Measurements from ENCODE around the gene ABCA7.
"Not testable (repeated sequence)": the region's sequence is repeated elsewhere in the genome, so short reads cannot be mapped to it uniquely, and the experiment has no call there.

The ABCA7 gene

DNA sequence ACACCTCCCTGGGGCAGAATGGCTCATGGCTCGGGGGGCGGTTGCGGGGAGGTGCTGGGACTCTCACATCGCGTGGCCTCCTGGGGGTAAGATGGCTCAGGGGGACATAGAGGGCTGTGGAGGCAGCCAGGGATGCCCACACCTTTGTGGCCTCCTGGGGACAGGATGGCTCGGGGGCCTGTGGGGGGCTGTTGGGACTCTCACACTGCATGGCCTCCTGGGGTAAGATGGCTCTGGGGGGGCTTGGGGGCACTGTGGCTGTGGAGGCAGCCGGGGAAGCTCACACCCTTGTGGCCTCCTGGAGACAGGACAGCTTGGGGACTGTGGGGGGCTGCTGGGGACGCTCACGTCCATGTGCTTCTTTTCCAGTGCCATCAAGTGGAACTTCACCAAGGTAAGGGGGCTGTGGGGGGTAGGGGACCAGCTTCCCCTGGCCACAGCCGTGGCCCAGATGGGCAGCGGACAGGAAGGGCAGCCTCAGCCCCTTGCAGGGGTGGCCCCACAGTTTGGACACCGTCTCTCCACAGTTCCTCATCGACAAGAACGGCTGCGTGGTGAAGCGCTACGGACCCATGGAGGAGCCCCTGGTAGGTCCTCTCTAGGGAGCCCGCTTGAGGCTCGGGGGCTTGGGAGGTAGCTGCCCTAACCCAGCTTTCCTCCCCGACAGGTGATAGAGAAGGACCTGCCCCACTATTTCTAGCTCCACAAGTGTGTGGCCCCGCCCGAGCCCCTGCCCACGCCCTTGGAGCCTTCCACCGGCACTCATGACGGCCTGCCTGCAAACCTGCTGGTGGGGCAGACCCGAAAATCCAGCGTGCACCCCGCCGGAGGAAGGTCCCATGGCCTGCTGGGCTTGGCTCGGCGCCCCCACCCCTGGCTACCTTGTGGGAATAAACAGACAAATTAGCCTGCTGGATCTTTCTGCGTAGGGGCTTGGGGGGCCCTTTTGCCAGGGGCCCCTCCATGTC lies 66.2 kb downstream of the ABCA7 start:
- DNase-seq (ENCODE audit: low read depth): no peak

DNA sequence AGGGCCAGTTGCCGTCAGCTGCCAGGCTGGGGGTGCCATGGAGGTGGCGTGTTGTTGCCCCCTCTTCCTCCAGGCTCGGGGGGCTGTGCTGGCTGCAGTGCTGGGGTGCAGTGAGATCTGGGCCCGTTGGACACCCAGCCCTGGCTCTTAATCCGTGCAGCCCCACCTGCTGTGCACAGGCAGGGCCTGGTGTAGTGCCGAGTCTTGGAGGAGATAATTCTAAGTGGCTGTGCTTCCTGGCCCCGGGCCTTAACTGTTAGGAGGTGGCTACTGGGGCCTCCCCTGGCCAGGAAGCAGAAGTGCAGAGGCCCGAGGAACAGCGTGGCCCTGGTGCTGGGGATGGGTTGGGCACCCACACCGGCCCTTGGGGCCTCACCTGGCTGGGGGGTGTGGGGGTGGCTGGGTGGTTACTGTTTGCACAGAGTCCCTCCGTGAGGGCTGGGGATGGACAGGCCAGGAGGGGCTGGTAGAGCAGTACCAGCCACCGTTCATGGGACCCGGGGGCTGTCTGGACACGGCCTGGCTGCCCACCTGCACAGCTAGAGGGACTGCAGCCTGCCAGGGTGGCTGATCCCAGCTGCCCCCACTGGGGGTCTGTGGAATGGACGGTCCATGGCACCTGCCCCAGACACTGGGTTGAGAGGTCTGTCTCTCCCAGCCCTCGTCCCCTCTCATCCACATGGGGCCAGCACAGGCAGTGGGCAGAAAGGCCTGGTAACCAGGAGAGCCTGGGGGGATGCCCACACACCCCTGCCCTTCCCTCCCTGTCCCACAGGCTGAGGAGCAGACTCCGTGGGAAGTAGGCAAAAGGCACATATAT lies 67.1 kb downstream of the ABCA7 start:
- no peak for DNase-seq (ENCODE audit: low read depth)

DNA sequence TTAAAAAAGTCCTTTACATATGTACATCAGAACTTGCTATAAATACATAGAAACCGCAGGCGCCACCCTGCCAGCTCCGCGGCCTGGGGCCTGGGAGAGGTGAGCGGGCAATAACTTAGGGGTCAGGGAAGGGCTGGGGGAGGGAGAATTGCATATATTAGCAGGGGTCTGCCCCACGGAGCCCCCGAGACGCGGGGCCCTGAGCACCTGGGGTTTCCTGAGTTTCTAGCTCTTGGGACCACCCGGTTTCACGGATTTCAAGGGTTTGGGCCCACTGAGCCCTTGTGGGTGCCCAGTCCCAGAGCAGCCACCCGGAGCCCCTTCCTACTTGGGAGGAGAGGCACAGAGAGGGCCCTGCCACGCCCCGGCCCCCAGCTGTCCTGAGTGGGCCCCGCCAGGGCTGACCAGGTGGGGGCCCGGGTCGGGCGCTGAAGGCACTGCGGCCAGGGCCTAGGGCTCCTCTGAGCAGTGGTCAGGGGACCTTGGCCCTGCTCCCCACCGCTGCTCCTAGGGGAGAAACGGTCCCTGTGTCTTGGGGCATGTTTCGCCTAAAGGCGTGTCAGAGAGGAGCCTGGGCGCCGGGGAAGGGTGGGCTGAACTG lies 67.9 kb downstream of the ABCA7 start:
- no peak for DNase-seq (ENCODE audit: low read depth)

DNA sequence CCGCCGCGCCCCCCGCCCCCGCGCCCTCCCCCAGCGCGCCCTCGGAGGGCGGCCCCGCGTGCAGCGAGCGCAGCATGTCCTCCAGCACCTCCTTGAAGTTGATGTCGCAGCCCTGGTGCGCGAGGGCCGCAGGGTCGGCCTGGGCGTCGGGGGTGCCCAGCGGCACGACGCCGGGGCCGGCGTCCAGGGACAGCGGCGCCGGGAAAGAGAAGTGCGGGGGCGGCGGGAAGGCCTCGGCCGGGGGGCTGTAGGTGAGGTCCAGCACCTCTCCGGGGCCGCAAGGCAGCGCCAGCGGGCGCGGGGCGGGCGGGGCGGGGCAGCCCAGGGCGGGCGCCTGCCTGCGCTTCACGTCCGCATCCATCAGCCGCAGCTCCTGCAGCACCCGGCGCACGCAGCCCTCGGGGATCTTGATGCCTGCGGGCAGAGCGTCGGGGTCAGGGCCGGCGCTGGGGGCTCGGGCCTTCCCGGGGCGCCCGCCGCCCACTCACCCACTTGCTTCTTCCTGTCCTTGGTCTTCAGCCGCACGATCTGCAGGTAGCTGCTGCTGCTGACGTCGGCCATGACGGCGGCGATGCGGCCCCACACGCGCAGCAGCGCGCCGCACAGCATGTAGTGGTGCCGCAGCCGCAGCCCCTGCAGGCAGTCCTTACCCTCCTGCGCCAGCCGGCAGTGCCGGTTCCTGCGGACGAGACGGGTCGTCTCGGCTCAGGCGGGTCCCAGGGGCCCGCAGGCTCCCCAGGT lies 68.6 kb downstream of the ABCA7 start:
- DNase-seq (ENCODE audit: low read depth): no peak

DNA sequence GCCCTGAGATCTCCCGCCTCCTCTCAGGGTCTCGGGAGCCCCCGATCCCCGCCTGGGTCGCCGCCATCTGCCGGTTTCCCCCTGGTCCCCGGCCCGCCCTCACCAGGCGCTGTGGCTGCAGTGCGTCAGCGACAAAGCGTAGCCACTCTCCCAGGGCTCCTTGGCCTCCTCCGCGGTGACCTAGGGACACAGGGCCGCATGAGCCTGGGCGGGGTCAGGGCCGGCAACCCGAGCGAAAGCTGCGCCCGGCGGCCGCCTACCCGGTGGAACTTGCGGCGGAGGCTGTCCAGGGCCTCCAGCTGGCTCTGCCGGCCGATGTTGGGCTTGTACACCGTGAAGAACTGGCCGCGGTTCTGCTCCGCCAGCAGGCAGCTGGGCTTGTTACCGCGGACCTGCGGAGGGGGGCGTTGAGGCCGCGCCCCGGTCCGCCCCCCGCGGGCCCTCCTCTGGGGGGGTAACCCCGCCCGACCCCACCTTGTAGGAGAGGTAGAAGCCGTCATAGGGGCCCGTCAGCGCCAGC lies 69.2 kb downstream of the ABCA7 start:
- DNase-seq (ENCODE audit: low read depth): no peak

DNA sequence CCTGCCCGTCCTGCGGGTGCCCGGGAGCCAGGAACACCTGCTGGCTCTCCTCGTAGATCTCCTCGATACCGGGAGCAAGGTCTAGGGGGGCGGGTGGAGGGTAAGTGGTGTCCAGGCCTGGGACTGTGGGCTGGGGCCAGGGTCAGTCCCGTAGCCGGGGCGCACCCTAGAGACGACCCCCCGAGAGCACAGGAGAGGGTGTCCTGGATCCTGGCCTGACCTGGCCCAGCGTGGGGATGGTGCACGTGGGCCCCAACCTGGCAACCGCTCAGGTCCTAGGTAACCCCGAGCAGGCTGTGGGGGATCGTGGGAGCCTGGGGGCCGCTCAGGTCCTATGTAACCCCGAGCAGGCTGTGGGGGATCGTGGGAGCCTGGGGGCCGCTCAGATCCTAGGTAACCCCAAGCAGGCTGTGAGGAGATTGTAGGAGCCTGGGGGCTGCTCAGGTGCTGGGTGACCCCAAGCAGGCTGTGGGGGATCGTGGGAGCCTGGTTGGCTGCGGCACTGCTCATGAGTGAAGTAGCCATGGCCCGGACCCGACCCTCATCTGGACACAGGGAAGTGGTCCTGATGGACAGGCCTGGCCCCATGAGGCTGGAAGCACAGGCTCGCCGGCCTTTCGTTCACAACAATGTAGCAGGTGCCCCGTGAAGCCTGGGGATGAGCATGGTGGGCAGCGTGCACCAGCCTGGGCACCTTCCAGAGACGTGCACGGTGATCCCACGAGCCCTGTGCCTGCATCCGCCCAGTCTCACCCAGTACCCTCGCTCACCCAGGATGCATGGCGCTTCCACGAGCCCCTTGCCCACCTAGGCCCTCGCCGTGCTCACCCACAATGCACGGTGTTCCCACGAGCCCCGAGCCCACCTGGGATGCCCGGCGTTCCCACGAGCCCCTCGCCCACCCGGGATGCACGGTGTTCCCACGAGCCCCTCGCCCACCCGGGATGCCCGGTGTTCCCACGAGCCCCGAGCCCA lies 70.1 kb downstream of the ABCA7 start:
- DNase-seq (ENCODE audit: low read depth): no peak

DNA sequence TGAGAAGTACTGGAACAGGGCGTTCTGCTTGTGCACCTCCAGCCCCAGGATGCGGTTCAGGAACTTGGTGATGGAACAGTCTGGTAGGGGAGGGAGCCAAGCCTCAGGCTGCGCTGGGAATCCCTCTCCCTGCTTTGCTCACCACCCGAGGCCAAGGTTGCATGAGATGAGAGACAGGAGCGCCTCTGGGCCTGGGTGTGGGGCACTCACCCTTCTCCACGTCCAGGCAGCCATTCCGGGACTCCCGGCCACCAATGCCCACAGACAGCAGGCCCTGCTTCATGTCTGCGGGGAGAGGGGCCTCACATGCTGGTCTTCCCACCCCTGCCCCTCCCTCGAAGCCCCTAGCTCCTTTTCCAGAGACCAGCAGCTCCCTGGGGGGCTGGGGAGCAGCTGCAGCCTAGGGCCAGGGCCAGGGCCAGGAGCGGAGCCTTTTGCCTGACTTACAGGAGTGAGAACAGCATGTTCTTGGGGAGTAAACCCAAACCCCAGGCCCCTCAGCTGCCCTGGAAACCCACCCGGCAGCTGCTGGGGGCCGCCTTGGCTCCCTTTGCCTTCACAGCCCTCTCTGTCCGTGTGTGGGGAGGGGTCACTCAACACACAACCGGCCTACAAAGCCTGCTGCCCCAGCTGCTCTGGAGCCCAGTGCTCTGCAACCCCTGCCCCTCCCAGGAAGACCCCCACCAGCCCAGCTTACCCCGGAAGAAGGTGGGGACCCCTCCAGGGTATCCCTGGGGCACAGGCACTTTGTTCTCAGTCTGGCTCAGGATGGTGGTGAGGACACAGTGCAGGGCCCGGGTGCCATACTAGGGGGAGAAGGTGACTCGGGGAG lies 71.1 kb downstream of the ABCA7 start:
- no peak for DNase-seq (ENCODE audit: low read depth)

DNA sequence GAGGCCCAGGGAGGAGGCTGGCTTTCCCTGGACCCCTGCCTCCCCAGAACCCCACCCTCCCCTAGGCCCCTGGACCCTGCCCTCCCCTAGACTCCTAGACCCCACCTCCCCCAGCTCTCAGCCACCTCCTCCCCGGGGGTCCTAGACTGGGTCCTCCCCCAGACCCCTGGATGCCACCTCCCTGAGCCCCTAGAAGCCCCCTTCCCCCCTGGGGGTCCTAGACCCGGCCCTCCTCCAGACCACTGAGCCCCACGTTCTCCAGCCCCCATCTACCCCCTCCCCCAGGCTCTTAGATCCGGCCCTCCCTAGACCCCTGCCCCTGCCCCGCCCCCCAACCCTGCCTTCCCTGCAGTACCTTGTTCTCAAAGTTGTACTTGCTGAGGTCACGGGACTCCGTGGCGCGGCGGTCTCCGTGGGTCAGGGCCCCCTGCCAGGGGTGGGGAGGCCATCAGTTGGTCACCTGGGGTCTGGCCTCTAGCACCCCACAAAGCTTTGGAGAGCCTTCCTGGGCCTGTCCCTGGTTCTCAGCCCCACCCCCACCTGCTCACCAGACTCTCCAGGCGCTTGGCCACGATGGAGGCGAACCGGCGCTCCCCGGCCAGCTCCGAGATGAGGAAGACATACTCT lies 71.8 kb downstream of the ABCA7 start:
- DNase-seq (ENCODE audit: low read depth): no peak

DNA sequence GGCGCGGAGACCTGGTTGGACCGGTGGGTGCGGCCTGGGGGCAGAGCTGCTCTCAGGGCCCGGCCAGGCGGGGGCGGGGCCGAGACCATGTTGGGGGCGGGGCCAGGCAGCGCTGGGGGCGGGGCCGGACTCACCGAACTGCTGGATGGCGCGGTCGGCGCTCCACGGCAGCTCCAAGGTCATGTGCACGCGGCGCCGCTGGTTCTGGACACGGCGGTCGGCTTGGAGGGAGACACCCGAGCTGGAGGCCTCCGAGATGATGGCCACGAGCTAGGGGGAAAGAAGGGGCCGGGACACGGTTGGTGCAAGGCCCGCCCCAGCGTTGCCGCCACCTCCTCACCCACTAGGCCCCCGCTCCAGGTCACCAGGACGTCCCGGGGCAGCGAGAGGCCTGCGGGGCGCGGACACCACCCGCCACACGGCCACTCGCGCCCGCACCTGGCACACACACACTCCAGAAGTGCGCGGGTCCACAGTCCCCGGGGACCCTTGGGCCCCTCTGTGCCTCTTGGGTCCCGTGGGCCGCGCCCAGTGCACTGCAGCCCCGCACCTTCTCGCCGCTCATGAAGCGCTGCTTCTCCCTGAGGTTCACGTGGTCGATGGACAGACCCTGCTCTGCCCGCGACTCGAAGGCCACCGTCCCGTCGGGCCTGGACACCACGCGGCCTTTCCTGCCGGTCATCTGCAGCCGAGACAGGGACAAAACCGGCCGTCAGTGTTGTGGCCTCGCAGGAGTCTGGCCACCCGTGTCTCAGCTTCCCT lies 72.5 kb downstream of the ABCA7 start:
- no peak for DNase-seq (ENCODE audit: low read depth)

DNA sequence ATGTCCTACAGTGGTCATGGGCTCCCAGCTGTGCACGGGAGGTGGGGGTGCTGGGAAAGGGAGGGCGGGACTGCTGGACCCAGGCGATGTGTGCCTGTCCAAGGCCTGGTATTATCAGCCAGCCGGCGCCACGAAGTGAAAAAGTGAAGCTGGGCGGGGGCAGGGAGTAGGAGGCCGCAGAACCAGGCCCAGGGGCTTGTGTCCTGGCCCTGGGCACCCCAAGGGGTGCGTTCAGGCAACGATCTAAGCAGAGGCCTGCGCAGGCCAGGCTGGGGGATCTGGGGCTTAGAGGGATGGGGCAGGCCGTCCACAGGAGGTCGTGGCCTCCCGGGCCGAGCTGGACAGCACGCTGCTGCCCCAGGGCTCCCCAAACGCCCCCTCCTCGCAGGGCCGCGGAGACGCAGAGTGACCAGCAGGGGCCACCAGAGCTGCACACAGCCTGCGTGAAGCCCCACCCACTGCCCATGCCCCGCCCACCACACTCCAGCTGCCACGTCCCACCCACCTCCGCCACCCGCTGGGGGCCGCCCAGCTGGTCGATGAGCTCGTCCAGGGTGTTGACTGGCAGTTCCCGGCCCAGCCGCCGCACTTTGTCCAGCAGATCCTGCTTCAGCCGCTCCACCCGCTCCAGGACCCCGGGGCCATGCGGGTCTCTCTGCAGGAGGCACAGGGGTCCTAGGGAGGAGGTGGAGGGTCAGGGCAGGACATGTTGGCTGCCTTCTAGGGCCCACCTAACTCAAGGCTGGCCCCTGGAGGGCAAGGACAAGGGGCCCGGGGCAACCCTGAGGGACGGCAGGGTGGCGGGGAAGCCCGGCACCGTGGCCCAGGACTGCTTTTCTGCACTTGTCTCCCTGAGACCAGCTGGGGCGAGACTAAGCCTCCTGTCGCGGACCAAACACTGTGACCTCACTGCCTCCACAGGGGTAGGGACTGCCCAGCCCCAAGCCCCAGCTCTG lies 73.4 kb downstream of the ABCA7 start:
- peak; percentile 69 for DNase-seq (ENCODE audit: low read depth)

DNA sequence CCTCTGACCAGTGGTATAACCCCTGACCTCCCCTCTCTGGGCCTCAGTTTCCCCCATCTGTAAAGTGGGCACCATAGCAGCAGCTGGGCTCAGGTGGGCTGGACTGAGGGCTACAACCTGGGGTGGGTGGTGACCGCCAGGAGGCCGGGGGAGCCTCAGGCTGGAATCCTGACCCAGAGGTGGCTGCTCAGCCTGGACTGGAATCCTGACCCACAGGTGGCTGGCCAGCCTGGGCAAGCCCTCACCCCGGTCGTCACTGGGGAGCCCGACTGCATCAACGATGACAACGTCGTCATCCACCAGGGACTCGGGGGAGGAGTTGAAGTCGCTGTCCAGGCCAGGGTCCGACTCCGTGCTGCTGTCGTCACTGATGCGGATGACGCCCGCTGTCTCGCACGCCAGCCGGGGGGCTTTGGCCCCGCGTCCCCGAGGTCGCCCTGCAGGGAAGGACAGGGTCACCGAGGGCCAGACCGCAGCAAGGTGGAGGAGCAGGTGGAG lies 74.1 kb downstream of the ABCA7 start:
- DNase-seq (ENCODE audit: low read depth): no peak

DNA sequence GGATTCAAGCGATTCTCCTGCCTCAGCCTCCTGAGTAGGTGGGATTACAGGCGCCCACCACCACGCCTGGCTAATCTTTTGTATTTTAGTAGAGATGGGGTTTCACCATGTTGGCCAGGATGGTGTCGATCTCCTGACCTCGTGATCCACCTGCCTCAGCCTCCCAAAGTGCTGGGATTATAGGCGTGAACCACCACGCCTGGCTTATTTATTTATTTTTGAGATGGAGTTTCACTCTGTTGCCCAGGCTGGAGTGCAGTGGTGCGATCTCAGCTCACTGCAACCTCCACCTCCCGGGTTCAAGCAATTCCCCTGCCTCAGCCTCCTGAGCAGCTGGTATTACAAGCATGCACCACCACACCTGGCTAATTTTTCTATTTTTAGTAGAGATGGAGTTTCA lies 74.8 kb downstream of the ABCA7 start:
- DNase-seq (ENCODE audit: low read depth): not testable (repeated sequence)

Measured in stimulated activated CD8-positive, alpha-beta memory T cell treated with anti-CD3 and anti-CD28 coated beads, Interleukin-12 subunit alpha, Interleukin-12 subunit beta, amount 100 ng/mL, for 1 hour (primary cell).